Calu3 (cell line): Measurements from ENCODE around the gene C12orf43. TPM values are rescaled to one million over a fixed set of nuclear protein-coding genes. Genes with fewer than 3 reads are reported as not detected.

Experiments used
- BruUV-seq: library from RNA; stranded (reverse); fragments of 400-500 nt; replicated peaks from 2 replicates; lab custom pipeline; 2021; lab: Mats Ljungman, UMichigan
- CTCF ChIA-PET: fragments of 300-600 bp; sonication (Branson Sonifier 250); formaldehyde crosslinking; loops from one replicate; lab custom pipeline; 2022; ENCODE audit warnings: antibody characterized with exemption; lab: Charles Lee
- DNase-seq: peaks from one replicate; pipeline ENCODE4 v3.0.0; 2022
- H3K27ac Mint-ChIP-seq: one replicate; pipeline ENCODE4 v1.8.0; 2022; ENCODE audit warnings: mixed read lengths; ENCODE audit not compliant: unreplicated experiment
- H3K27me3 Mint-ChIP-seq: one replicate; pipeline ENCODE4 v1.8.0; 2022; ENCODE audit warnings: mixed read lengths; ENCODE audit not compliant: unreplicated experiment
- H3K36me3 Mint-ChIP-seq: one replicate; pipeline ENCODE4 v1.8.0; 2022; ENCODE audit warnings: mild to moderate bottlenecking, moderate library complexity, mixed read lengths; ENCODE audit not compliant: insufficient read depth, unreplicated experiment
- H3K4me1 Mint-ChIP-seq: one replicate; pipeline ENCODE4 v1.8.0; 2022; ENCODE audit warnings: mild to moderate bottlenecking, low read depth, mixed read lengths; ENCODE audit not compliant: unreplicated experiment
- H3K4me3 Mint-ChIP-seq: one replicate; pipeline ENCODE4 v1.8.0; 2022; ENCODE audit warnings: mild to moderate bottlenecking, low read depth, moderate library complexity, mixed read lengths; ENCODE audit not compliant: unreplicated experiment
- H3K9me3 Mint-ChIP-seq: one replicate; pipeline ENCODE4 v1.8.0; 2022; ENCODE audit warnings: low read depth, mixed read lengths; ENCODE audit not compliant: unreplicated experiment
- intact Hi-C: fragments of 100-400 bp; cut with micrococcal nuclease; formaldehyde crosslinking; loops from one replicate; pipeline ENCODE4 v1.10.0; 2022; ENCODE audit not compliant: unreplicated experiment
- total RNA-seq: library from RNA; stranded (reverse); gene quantifications from 2 replicates; pipeline ENCODE4 v1.2.3, GENCODE V29; 2022
- TF ChIP-seq, protein P1 (sequence below): fragments of 200-600 bp; IDR thresholded peaks from one replicate; pipeline ENCODE4 v1.8.0; 2022; ENCODE audit warnings: antibody characterized with exemption; ENCODE audit not compliant: unreplicated experiment

The C12orf43 gene
- total RNA-seq, 1 experiment from 2014 or later = 26.2 TPM

DNA sequence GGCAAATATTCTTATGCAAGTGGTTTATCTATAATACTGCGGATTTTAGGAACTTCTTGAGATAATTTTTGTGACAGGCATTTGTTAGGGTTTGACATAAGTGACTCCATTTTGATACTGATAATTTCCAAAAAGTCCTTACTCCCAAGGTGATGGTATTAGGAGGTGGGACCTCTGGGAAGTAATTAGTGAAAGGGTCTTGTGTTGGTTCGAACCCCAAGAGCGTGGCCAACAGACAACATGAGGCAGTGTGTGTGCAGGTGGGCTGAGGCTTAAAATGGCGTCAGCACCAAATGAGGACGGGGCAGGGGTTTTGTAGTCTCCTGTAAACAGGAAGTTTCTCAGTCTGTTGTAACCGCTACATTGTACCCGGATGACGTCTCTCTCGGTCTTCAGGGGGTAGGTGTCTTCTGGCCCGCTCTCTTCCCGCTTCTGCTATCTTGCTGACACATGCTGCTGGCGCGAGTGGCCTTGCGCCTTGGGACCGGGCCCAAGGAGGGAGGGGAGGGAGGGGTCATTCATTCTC, 1.7 kb upstream of the C12orf43 start:
- Mint-ChIP-seq H3K4me3 (no peak overlapping the region), H3K4me1 (peaks cover 8% of the 10 kb centered on the region), H3K27me3 (no peaks in the 10 kb centered on the region), H3K9me3 (no peaks in the 10 kb centered on the region), H3K36me3 (peaks cover 12% of the 10 kb centered on the region), H3K27ac (no peak overlapping the region)
- no TSS peak for BruUV-seq
- TF ChIP-seq, protein P1, sequence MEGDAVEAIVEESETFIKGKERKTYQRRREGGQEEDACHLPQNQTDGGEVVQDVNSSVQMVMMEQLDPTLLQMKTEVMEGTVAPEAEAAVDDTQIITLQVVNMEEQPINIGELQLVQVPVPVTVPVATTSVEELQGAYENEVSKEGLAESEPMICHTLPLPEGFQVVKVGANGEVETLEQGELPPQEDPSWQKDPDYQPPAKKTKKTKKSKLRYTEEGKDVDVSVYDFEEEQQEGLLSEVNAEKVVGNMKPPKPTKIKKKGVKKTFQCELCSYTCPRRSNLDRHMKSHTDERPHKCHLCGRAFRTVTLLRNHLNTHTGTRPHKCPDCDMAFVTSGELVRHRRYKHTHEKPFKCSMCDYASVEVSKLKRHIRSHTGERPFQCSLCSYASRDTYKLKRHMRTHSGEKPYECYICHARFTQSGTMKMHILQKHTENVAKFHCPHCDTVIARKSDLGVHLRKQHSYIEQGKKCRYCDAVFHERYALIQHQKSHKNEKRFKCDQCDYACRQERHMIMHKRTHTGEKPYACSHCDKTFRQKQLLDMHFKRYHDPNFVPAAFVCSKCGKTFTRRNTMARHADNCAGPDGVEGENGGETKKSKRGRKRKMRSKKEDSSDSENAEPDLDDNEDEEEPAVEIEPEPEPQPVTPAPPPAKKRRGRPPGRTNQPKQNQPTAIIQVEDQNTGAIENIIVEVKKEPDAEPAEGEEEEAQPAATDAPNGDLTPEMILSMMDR = no peak
- intact Hi-C loops = no loop called here
- DNase-seq = no peak
- CTCF ChIA-PET = no interaction called here

DNA sequence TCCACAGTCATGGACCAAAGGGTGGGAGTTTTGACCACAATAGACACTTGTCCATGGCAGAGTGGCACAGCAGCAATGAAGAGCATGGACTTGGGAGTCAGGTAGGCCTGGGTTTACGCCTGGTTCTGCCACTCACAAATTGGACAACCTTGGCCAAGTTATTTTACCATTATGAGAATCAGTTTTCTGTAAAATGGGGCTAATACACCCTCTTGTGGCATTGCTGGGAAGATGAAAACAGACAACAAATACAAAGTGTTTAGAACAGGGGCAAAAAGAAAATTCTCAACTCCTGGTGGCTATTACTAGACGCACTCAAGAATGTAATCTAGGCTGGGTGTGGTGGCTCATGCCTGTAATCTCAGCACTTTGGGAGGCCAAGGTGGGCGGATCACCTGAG, 2.6 kb downstream of the C12orf43 start:
- no peak overlapping the region for H3K4me3 Mint-ChIP-seq
- peaks cover 16% of the 10 kb centered on the region for H3K36me3 Mint-ChIP-seq
- H3K27ac Mint-ChIP-seq = no peak overlapping the region
- H3K4me1 Mint-ChIP-seq = peaks cover 15% of the 10 kb centered on the region
- H3K27me3 Mint-ChIP-seq = no peaks in the 10 kb centered on the region
- no TSS peak for BruUV-seq
- no peak for DNase-seq
- CTCF ChIA-PET = no interaction called here
- intact Hi-C loops = no loop called here
- no peaks in the 10 kb centered on the region for H3K9me3 Mint-ChIP-seq
- TF ChIP-seq, protein P1 = no peak

DNA sequence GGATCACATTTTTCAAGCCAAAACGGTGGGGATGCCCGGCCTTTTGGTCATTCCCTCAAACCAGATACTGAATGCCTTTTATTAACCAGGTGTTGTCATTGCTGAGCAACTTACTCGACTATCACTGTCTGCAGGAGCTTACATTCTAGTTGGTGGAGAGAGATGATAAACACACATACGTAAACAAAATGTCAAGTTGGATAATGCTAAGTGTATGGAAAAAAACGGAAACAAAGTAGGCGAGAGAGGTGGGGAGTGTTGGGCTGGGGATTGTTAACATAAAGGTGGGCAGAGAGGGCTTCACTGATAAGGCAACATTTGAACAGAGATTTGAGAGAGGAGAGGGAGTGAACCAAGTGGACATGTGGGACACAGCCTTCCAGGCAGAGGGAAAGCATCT, 4.5 kb downstream of the C12orf43 start:
- TF ChIP-seq, protein P1 = no peak
- no peak overlapping the region for H3K4me3 Mint-ChIP-seq
- no peaks in the 10 kb centered on the region for H3K27me3 Mint-ChIP-seq
- no peaks in the 10 kb centered on the region for H3K9me3 Mint-ChIP-seq
- peaks cover 16% of the 10 kb centered on the region for H3K36me3 Mint-ChIP-seq
- peaks cover 15% of the 10 kb centered on the region for H3K4me1 Mint-ChIP-seq
- BruUV-seq = no TSS peak
- H3K27ac Mint-ChIP-seq = no peak overlapping the region
- CTCF ChIA-PET = no interaction called here
- intact Hi-C loops = no loop called here
- DNase-seq = no peak

DNA sequence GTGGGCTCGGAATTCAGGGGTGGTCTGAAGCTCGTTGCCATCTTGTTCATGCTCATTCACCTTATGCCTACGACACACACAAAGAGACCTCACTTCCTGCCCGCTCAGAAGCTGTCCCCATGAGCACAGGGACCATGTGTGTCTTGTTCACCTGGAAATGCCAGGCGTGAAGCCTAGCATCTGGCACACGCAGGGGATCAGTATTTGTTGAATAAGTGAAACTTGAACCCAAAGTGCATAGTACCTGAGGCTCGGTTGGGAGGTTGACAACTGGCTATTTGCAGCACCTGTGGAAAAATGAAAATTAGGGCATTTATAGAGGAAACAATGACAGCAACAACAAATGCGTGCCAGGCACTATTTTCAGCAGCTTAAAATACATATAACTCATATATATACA, 5.4 kb downstream of the C12orf43 start:
- no peaks in the 10 kb centered on the region for H3K27me3 Mint-ChIP-seq
- H3K4me1 Mint-ChIP-seq = peaks cover 15% of the 10 kb centered on the region
- H3K36me3 Mint-ChIP-seq = peaks cover 9% of the 10 kb centered on the region
- TF ChIP-seq, protein P1 = no peak
- H3K9me3 Mint-ChIP-seq = no peaks in the 10 kb centered on the region
- no peak overlapping the region for H3K4me3 Mint-ChIP-seq
- H3K27ac Mint-ChIP-seq = no peak overlapping the region
- DNase-seq = no peak
- intact Hi-C loops = no loop called here
- no TSS peak for BruUV-seq
- CTCF ChIA-PET = interaction anchor here (0.6 kb wide), 1 partner anchor 270 kb away, joined by 3 read pairs; no protein-coding TSS in a partner anchor
